Peyer's patch (tissue), 4 donors: ENCODE results near the gene SMG6. TPM values are rescaled to one million over a fixed set of nuclear protein-coding genes. Genes with fewer than 3 reads are reported as not detected.

Experiments
- DNase-seq, 3 donors: peaks; one replicate each; pipeline ENCODE4 v3.0.0-alpha.2; 2017 to 2019
- H3K27ac ChIP-seq, 4 donors: fragments of 200-600 bp; sonication (generic); one replicate each; pipeline ENCODE4 v1.5.1; 2016 to 2019
- H3K27me3 ChIP-seq, 2 donors: fragments of 200-600 bp; sonication (generic); one replicate each; pipeline ENCODE4 v1.5.1; 2019
- H3K36me3 ChIP-seq, 3 donors: fragments of 200-600 bp; sonication (generic); one replicate each; pipeline ENCODE4 v1.5.1; 2016 to 2019
- H3K4me1 ChIP-seq, 4 donors: fragments of 200-600 bp; sonication (generic); one replicate each; pipeline ENCODE4 v1.5.1; 2016 to 2019
- H3K4me3 ChIP-seq, 4 donors: fragments of 200-600 bp; sonication (generic); 1 replicate in 3 of 4; 2 replicates in 1 of 4; pipeline ENCODE4 v1.5.1; 2016 to 2019; ENCODE audit warnings: mild to moderate bottlenecking in 1 of 4
- H3K9me3 ChIP-seq, 4 donors: fragments of 200-600 bp; sonication (generic); one replicate each; pipeline ENCODE4 v1.5.1; 2016 to 2019; ENCODE audit warnings: mild to moderate bottlenecking in 1 of 4
- CTCF ChIP-seq, 6 experiments: fragments of 450-650 bp in 4 of 6; fragments of 200-600 bp in 2 of 6; sonication (generic) in 1 of 6; IDR thresholded peaks; one replicate each; pipeline ENCODE4 v1.5.1; 2017 to 2019; ENCODE audit warnings: antibody characterized with exemption in 6 of 6, mild to moderate bottlenecking in 3 of 6, moderate library complexity in 1 of 6
- POLR2A ChIP-seq, 2 donors: fragments of 450-650 bp; IDR thresholded peaks; one replicate each; pipeline ENCODE4 v1.5.1; 2017; ENCODE audit warnings: antibody characterized with exemption in 2 of 2, mild to moderate bottlenecking in 2 of 2, moderate library complexity in 2 of 2
- total RNA-seq, 4 donors: library from RNA; depleted of rRNA; stranded (reverse); fragments of >200 nt; gene quantifications; one replicate each; pipeline ENCODE4 v1.1.0, GENCODE V29; 2016

The SMG6 gene
- total RNA-seq, 4 donors from 2014 or later = 33.3 to 139 (median 67.4) TPM

GRCh38 chr17:2060681-2061440 lies 242.7 kb downstream of the SMG6 start:
- TF ChIP-seq CTCF (IDR thresholded peaks at IDR 0.05) (no peak), POLR2A (IDR thresholded peaks at IDR 0.05) (no peak)
- Histone ChIP-seq H3K27me3 (peaks cover 0 to 10% of the 10 kb centered on the region in 2 donors), H3K27ac (peak overlapping the region; percentile 88 to 96 (median 94))

GRCh38 chr17:2060385-2060658 lies 243.3 kb downstream of the SMG6 start:
- Histone ChIP-seq H3K36me3 (peaks cover 0 to 12% (median 0%) of the 10 kb centered on the region in 3 donors), H3K9me3 (no peaks in the 10 kb centered on the region), H3K27ac (peak overlapping the region; percentile 88 to 96 (median 94)), H3K4me1 (peaks cover 4 to 91% (median 56%) of the 10 kb centered on the region in 4 donors), H3K27me3 (peaks cover 0 to 13% of the 10 kb centered on the region in 2 donors), H3K4me3 (peak overlapping the region in 1 of 4 donors; percentile 1)
- TF ChIP-seq POLR2A (IDR thresholded peaks at IDR 0.05) (no peak), CTCF (IDR thresholded peaks at IDR 0.05) (no peak)
- no peak for DNase-seq

More at GRCh38 chr17:2060681-2061440, 242.7 kb downstream of the SMG6 start:
- Histone ChIP-seq H3K36me3 (peaks cover 0 to 12% (median 0%) of the 10 kb centered on the region in 3 donors), H3K9me3 (no peaks in the 10 kb centered on the region), H3K4me1 (peaks cover 4 to 93% (median 54%) of the 10 kb centered on the region in 4 donors), H3K4me3 (peak overlapping the region in 1 of 4 donors; percentile 1)
- DNase-seq = peak in 2 of 3 donors; percentile 50 to 72

- H3K4me1 ChIP-seq = peaks cover 4 to 89% (median 51%) of the 10 kb centered on the region in 4 donors
- H3K36me3 ChIP-seq = peaks cover 0 to 9% (median 0%) of the 10 kb centered on the region in 3 donors
- H3K4me3 ChIP-seq = peak overlapping the region; percentile 31 to 73 (median 62)
- peaks cover 0 to 17% of the 10 kb centered on the region in 2 donors for H3K27me3 ChIP-seq
- TF ChIP-seq POLR2A (IDR thresholded peaks at IDR 0.05) (no peak), CTCF (IDR thresholded peaks at IDR 0.05) (no peak)
- H3K9me3 ChIP-seq = no peaks in the 10 kb centered on the region
- H3K27ac ChIP-seq = peak overlapping the region; percentile 88 to 96 (median 94)
- DNase-seq = no peak
Measured at GRCh38 chr17:2059547-2060384, 243.8 kb downstream of the SMG6 start.

- TF ChIP-seq CTCF (IDR thresholded peaks at IDR 0.05) = peak; percentile 84 to 93 (median 90)
- TF ChIP-seq POLR2A (IDR thresholded peaks at IDR 0.05) = no peak
- H3K9me3 ChIP-seq = no peaks in the 10 kb centered on the region
- DNase-seq = peak; percentile 83 to 93 (median 92)
- H3K4me1 ChIP-seq = peaks cover 4 to 88% (median 47%) of the 10 kb centered on the region in 4 donors
- H3K36me3 ChIP-seq = peaks cover 0 to under 1% (median 0%) of the 10 kb centered on the region in 3 donors
- peak overlapping the region; percentile 31 to 73 (median 62) for H3K4me3 ChIP-seq
- H3K27me3 ChIP-seq = peaks cover 0 to 22% of the 10 kb centered on the region in 2 donors
- H3K27ac ChIP-seq = peak overlapping the region; percentile 88 to 96 (median 94)
Measured at GRCh38 chr17:2058586-2059546, 244.7 kb downstream of the SMG6 start.
